ENCODE measurements around the gene ZNF346.

Gene ZNF346

GRCh38 chr5:177123789-177124485, 101.4 kb downstream of the ZNF346 start:
- FAIRE-seq, result no peak

- FAIRE-seq, result no peak
Measured at GRCh38 chr5:177124486-177124991, 102.0 kb downstream of the ZNF346 start.

- no peak for FAIRE-seq
Measured at GRCh38 chr5:177126771-177127170, 104.3 kb downstream of the ZNF346 start.

GRCh38 chr5:177128551-177128981, 106.1 kb downstream of the ZNF346 start:
- FAIRE-seq, result no peak

DNA sequence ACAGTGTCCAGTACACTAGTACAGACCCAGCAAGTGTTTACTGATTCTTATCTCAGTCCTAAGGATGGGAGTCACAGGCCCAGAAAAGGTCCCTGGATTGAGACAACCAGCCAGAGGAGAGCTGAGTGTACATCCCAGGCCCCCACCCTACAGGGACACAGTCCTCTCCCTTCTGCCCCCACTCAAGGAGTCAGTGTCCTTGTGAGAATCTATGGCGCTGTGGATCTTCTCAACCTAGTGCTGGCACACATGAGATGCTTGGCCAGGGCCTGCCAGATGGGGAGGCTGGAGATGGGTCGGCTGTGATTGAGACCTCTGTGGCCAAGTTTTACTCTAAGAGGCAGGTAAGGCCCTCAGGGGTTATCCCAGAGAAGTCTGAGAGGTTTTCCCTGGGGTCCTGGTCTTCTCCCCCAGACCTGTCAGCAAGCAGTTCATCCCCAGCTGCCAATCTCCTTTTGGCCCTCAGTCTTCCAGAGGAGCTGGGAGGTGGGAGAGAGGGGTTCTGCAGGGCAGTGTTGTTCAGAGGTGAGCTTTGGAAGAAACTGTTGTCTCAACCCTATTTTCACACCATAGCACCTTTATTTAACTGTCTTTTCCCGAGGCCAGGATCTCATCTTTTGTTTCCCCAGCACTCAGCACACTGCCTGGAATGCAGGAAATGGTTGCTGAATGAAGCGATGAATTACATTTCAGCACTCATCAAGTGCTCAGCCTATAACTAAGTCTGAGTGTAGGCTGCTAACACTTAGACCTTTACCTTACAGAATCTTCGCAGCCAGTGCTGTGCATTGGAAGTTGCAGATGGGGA, 107.9 kb downstream of the ZNF346 start:
- no peak for FAIRE-seq

Data from G401.6 (cell line).